Non-pigmented ciliary epithelial cell (primary cell): ENCODE measurements around the gene CUX1.
"Not testable (repeated sequence)": the region's sequence is repeated elsewhere in the genome, so short reads cannot be mapped to it uniquely, and the experiment has no call there.

ENCODE experiments used
- DNase-seq: peaks from one replicate; pipeline ENCODE4 v3.0.0-alpha.2; 2010; ENCODE audit warnings: low read depth

CUX1 gene

DNA sequence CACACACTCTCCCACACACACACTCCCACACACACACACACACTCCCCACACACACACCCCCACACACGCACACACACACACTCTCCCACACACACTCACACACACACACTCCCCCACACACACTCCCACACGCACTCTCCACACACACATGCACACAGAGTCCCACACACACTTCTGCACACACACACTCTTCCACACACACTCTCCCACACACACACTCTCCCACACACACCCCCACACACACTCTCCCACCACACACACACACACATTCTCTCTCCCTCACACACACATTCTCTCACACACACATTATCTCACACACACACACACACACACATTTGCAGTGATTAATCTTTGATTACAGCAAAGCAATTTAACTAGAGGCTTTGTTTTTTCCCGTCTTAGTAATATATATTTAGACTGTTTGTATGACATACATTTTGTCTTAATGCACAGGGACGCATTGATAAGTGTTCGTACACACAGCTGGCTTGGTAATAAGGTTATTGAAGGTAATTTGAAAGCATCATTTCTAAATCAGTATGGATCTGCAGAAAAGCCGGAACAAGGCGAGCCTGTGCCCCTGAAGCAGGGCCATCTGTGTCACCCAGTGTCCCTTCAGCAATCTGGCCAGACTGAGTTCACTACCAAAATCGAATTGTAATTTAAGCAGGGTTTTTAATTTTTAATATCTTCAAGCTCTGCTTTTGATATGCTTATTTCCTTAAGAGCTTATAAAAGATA, 399.3 kb downstream of the CUX1 start:
- DNase-seq: no peak

- no peak for DNase-seq
Measured at GRCh38 chr7:102220229-102220850, 402.9 kb downstream of the CUX1 start.

DNA sequence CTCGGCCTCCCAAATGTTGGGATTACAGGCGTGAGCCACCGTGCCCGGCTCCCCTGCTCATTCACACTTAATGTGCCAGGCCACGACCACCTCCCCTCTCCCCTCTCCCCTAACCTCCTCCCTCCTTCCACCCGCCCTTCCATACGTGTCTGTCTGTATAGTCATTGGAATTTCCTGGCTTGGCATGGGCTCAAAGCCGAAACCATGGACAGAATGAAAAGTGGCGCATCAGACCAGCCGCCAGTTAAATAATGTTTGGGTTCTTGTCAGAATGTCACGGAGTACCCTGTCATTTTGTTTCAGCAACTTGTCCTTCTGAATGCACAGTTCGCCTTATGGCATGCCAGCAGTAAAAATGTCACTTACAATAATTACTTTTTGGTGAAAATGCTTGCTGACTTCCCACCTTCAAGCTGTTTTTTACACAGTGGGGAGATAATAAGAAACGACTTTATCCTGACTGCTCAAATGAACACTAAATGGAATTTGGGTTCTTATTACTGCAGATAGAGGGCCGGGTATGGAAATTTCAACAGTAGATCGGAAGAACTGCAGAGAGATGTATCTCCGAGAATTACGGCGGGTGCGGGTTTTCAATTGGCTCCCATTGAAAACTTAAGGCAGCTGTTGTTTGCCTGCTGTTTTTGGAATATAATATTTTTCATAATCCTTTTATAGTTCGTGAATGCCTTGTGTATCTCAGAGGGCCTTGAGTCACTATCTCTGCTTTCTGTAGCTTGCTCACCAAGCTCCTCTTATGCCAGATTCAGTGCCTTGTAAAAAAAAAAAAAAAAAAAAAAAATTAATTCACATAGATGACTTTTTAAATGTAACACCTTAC, 403.8 kb downstream of the CUX1 start:
- DNase-seq: no peak

- no peak for DNase-seq
Measured at GRCh38 chr7:102221961-102222360, 404.5 kb downstream of the CUX1 start.

DNA sequence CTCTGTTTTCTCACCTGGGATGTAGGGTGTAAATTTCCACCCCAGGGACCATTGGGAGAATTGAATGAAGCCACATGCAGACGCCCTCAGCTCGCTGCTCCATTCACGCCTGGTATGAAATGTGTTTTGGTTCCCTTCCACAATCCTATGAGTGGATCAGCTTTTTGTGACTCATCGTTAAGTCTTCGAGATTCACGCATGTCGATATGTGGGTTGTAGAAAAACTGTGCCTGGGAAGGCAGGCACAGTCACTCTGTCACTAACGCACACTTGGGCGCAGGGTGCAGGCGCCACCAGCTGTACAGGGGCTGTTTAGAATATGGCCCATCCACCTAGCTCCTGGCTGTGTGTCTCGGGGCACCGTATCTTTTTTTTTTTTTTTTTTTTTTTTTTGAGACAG, 405.0 kb downstream of the CUX1 start:
- no peak for DNase-seq

GRCh38 chr7:102223184-102223583, 405.8 kb downstream of the CUX1 start:
- no peak for DNase-seq

GRCh38 chr7:102225025-102225424, 407.6 kb downstream of the CUX1 start:
- no peak for DNase-seq

DNA sequence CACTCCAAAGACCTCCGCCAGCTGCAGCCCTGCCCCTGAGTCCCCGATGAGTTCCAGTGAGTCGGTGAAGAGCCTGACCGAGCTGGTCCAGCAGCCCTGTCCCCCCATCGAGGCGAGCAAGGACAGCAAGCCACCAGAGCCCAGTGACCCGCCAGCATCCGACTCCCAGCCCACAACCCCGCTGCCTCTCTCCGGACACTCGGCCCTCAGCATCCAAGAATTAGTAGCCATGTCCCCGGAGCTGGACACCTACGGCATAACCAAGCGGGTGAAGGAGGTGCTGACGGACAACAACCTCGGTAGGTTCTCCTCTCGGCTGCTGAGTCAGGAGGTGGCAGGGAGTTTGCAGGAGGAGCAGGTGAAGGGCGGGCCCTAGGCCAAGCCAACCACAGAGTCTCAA, 409.9 kb downstream of the CUX1 start:
- no peak for DNase-seq

DNA sequence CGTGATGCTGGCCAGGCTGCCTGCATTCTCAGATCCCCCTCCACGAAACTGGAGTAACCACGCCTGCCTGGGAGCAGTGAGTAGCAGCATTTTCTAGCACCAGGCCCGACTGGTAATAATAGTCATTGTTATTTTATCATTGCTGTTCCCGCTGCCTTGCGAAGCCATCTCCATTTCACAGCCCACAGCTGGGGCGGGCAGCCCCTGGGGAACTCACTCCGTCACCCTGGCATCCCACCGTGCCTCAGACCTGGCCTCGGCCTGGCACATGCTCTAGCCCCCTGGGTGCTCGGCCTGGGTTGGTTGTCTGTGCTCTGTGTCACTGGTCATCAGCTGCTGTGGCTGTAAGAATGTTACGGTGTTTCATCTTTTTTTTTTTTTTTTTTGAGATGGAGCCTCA, 411.5 kb downstream of the CUX1 start:
- DNase-seq: no peak

DNA sequence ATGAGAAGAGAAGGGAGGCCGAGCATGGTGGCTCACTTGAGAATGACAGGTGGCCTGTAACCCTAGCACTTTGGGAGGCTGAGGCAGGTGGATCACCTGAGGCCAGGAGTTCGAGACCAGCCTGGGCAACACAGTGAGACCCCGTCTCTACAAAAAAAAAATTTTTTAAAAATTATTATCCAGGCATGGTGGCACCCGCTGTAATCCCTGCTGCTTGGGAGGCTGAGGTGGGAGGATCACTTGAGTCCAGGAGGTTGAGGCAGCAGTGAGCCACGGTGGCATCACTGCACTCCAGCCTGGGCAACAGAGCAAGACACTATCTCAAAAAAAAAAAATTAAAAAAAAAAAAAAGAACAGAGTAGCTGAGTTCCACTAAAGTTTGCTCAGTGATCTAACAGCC, 412.7 kb downstream of the CUX1 start:
- not testable (repeated sequence) for DNase-seq

DNA sequence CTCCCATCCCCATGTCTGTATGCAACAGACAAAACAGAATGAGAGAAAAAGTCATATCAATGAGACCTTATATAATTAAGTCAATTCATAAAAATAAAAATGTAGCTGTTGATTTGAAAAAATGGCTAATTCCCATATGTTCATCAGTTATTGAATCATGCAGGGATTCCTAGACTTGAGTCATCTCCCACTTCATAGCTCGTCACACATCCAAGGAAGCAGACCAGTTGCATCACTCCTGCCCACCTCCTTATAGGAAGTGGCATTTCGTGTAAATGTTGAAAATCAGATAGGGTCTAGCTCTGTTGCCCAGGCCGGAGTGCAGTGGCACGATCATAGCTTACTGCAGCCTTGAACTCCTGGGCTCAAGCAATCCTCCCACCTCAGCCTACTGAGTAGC, 413.2 kb downstream of the CUX1 start:
- DNase-seq: no peak

DNA sequence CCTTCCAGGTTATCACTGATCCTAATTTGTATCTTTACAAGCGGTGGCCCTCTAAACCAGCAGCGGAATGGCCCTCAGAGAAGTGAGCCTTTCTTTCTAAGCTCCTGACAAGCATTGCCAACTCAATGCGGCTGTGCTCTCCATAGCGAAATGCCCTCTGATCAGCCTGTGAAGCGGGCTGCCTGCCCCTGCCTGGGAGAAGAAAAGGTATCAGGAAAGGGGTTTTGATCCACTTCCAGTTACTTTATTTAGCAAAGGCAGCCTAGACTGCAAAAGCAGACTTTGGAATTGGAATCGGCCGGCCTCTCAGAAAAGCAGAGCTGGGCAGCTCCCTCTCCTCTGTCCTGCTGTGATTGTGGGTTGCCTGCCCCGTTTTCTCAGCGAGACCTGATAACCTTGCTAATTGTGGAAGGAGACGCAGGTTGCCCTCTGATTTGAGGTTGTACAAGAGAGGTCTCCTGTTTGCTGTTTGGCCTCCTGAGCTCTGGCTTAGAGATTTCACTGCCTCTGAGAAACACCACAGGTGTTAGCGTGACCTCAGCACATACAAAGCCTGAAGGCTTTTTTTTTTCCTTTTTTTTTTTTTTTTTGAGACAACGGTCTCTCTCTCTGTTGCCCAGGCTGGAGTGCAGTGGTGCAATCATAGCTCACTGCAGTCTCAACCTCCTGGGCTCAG, 415.3 kb downstream of the CUX1 start:
- DNase-seq: no peak

- DNase-seq: no peak
Measured at GRCh38 chr7:102234131-102234530, 416.7 kb downstream of the CUX1 start.

GRCh38 chr7:102234801-102235550, 417.6 kb downstream of the CUX1 start:
- no peak for DNase-seq

- DNase-seq: no peak
Measured at GRCh38 chr7:102236102-102236501, 418.7 kb downstream of the CUX1 start.

GRCh38 chr7:102236592-102237287, 419.3 kb downstream of the CUX1 start:
- no peak for DNase-seq

DNA sequence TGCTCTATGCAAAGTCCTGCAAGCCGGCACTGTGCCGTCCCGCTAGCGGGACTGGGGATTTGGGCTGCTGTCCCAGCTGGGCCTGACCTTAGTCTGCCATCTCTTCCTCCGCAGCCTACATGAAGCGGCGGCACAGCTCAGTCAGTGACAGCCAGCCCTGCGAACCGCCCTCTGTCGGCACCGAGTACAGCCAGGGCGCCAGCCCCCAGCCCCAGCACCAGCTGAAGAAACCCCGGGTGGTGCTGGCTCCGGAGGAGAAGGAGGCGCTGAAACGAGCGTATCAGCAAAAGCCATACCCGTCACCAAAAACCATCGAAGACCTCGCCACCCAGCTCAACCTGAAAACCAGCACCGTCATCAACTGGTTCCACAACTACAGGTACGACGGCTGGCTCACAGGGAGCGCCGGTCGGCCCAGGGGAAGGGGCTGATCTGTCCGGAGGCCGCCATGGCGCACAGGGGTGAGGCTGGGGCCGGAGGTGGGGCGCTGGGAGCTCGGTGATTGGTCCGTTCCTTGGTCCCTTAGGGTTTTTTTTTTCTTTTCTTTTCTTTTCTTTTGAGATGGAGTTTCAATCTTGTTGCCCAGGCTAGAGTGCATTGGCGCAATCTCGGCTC, 421.9 kb downstream of the CUX1 start:
- DNase-seq: no peak

DNA sequence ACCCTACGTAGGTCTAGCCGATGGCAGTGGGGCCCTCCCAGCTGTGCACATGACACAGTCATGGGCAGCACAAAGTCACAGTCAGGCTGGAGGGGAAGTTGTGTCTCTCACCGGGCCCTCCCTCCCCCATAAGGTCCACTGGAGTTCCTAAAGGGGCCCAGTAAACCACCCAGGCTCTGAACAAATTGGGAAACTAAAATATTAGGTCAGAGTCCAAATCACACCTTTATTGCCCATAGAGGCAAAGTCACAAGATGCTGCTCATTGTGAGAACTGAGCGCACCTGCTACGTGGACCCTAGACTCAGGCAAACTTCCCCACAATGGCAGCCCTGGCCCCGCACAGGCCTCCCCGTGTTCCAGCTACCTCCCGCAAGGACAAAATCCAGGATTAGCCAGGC, 424.0 kb downstream of the CUX1 start:
- DNase-seq: no peak

DNA sequence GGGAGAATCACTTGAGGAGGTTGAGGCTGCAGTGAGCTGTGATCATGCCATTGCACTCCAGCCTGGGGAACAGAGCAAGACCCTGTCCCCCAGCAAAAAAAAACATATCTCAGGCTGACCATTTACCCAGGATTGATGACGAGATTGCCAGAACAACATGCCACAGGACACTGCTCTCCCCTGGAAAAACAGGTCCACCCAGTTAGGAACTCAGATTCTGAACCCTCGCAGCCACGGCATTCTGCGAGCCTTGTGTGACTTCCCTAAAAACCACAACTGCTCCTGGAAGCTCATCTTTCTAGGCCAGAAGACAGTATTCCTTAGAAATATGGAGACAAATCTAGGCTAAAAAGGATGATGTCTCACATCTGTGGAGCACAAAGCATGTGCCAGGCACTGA, 427.2 kb downstream of the CUX1 start:
- DNase-seq: no peak

DNA sequence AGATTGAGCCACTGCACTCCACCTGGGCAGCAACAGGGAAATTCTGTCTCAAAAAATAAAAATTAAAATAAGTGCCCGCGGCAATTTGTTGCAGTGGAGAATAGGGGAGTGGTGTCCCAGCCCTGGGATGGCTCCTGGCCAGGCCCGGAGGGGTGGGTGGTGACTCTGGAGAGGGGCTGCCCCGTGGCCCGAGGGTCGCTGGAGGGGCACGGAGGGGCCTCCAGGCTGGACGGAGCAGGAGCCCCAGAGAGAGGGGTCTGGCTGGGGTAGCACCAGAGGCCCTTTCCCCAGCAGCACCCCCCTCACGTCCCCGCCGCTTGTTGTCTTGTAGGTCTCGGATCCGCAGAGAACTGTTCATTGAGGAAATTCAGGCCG, 430.6 kb downstream of the CUX1 start:
- DNase-seq: no peak
